ENCODE data around the gene RAB38.

The RAB38 gene

GRCh38 chr11:88169471-88169870 lies 5.8 kb downstream of the RAB38 start:
- DNase-seq, result no peak

GRCh38 chr11:88167853-88168252 lies 7.4 kb downstream of the RAB38 start:
- no peak for DNase-seq

- no peak for DNase-seq
These were observed 10.2 kb downstream of the RAB38 start for GRCh38 chr11:88164806-88165585.

- DNase-seq, result no peak
These were observed 10.9 kb downstream of the RAB38 start for GRCh38 chr11:88164320-88164719.

- DNase-seq, result no peak
These were observed 17.2 kb downstream of the RAB38 start for GRCh38 chr11:88158081-88158480.

- DNase-seq, result no peak
These were observed 17.9 kb downstream of the RAB38 start for GRCh38 chr11:88157370-88157769.

GRCh38 chr11:88152381-88152780 lies 22.9 kb downstream of the RAB38 start:
- DNase-seq, result peak; percentile 7

GRCh38 chr11:88151709-88152265 lies 23.5 kb downstream of the RAB38 start:
- no peak for DNase-seq

GRCh38 chr11:88146106-88146505 lies 29.1 kb downstream of the RAB38 start:
- DNase-seq, result no peak

GRCh38 chr11:88139865-88140264 lies 35.4 kb downstream of the RAB38 start:
- DNase-seq, result no peak

- DNase-seq, result peak; percentile 9
These were observed 43.3 kb downstream of the RAB38 start for GRCh38 chr11:88131764-88132470.

- no peak for DNase-seq
These were observed 52.3 kb downstream of the RAB38 start for GRCh38 chr11:88122956-88123355.

- DNase-seq, result no peak
These were observed 55.7 kb downstream of the RAB38 start for GRCh38 chr11:88119561-88119960.

GRCh38 chr11:88117281-88117858 lies 57.9 kb downstream of the RAB38 start:
- no peak for DNase-seq

GRCh38 chr11:88115828-88116755 lies 59.2 kb downstream of the RAB38 start:
- no peak for DNase-seq

- no peak for DNase-seq
These were observed 60.7 kb downstream of the RAB38 start for GRCh38 chr11:88114486-88115045.

GRCh38 chr11:88106666-88107065 lies 68.6 kb downstream of the RAB38 start:
- no peak for DNase-seq

- DNase-seq, result no peak
These were observed 69.3 kb downstream of the RAB38 start for GRCh38 chr11:88105951-88106350.

- no peak for DNase-seq
These were observed 69.7 kb downstream of the RAB38 start for GRCh38 chr11:88105526-88105925.

- no peak for DNase-seq
These were observed 70.8 kb downstream of the RAB38 start for GRCh38 chr11:88104408-88104807.

GRCh38 chr11:88103337-88104206 lies 71.7 kb downstream of the RAB38 start:
- peak; percentile 63 for DNase-seq
